ENCODE results near the gene DMTF1. TPM values are rescaled to one million over a fixed set of nuclear protein-coding genes. Genes with fewer than 3 reads are reported as not detected.
"Not testable (repeated sequence)": the region's sequence is repeated elsewhere in the genome, so short reads cannot be mapped to it uniquely, and the experiment has no call there.

The DMTF1 gene
- polyA plus RNA-seq, 3 donors, result 4.9 to 108 (median 8.3) TPM

DNA sequence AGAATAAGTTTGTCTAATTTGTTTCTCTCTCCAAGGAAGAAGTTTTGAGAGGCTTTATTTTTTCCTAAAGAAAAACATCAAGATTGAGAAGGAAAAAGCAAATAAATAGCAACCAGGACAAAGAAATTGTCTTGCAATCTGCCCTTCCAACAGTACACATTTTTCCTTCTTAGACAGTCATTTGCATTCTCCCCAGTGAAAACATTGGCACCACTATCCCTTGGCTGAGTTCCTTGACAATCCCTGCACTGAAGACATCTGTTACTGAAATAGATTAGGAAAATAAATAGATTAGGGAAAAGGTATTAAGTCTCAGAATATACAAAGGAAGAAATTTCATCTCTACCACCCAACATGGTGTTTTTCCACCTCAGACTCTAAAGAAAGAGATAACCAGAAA, 79.5 kb downstream of the DMTF1 start:
- Histone ChIP-seq H3K4me1 (ENCODE audit: control insufficient read depth in 1 of 2, insufficient read depth in 2 of 2, low read length in 2 of 2) (no peaks in the 10 kb centered on the region), H3K79me2 (ENCODE audit: insufficient read depth, low read length) (no peaks in the 10 kb centered on the region), H3K27ac (ENCODE audit: low read depth in 1 of 2, low read length in 2 of 2) (no peak overlapping the region), H4K20me1 (ENCODE audit: insufficient read depth, low read length) (no peaks in the 10 kb centered on the region), H2AFZ (ENCODE audit: insufficient read depth, low read depth, low read length, poor library complexity, severe bottlenecking) (no peak overlapping the region), H3K36me3 (replicated peaks in 1 of 2; ENCODE audit: control insufficient read depth in 1 of 2, insufficient read depth in 2 of 2, low read length in 2 of 2) (no peaks in the 10 kb centered on the region), H3K9me3 (replicated peaks in 1 of 2; ENCODE audit: control insufficient read depth in 1 of 2, insufficient read depth in 1 of 2, low read length in 2 of 2) (peaks cover 0 to 12% of the 10 kb centered on the region in 2 donors), H3K27me3 (ENCODE audit: control insufficient read depth in 2 of 2, insufficient read depth in 2 of 2, low read length in 2 of 2) (no peaks in the 10 kb centered on the region), H3K9ac (ENCODE audit: insufficient read depth, low read length, poor library complexity, severe bottlenecking) (no peak overlapping the region), H3K4me3 (replicated peaks in 1 of 3; ENCODE audit: low read depth in 2 of 3, low read length in 3 of 3) (no peak overlapping the region), H3K4me2 (replicated peaks; ENCODE audit: extremely low read depth, low read length, poor library complexity, severe bottlenecking) (no peak overlapping the region)
- Mint-ChIP-seq H3K4me1 (no peaks in the 10 kb centered on the region), H3K27me3 (ENCODE audit: low read depth in 3 of 3) (peaks cover 2 to 8% (median 3%) of the 10 kb centered on the region in 3 donors), H3K27ac (no peak overlapping the region), H3K4me3 (no peak overlapping the region), H3K36me3 (no peaks in the 10 kb centered on the region), H3K9me3 (peaks cover 0 to 8% (median 0%) of the 10 kb centered on the region in 7 donors)
- TF ChIP-seq, protein P1, sequence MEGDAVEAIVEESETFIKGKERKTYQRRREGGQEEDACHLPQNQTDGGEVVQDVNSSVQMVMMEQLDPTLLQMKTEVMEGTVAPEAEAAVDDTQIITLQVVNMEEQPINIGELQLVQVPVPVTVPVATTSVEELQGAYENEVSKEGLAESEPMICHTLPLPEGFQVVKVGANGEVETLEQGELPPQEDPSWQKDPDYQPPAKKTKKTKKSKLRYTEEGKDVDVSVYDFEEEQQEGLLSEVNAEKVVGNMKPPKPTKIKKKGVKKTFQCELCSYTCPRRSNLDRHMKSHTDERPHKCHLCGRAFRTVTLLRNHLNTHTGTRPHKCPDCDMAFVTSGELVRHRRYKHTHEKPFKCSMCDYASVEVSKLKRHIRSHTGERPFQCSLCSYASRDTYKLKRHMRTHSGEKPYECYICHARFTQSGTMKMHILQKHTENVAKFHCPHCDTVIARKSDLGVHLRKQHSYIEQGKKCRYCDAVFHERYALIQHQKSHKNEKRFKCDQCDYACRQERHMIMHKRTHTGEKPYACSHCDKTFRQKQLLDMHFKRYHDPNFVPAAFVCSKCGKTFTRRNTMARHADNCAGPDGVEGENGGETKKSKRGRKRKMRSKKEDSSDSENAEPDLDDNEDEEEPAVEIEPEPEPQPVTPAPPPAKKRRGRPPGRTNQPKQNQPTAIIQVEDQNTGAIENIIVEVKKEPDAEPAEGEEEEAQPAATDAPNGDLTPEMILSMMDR (IDR thresholded peaks at IDR 0.05), result no peak
- intact Hi-C loops (cut with micrococcal nuclease), result loop anchor here in 1 of 2 donors (10.0 kb wide), 1 partner anchor 297 kb away; no protein-coding TSS in a partner anchor
- DNase-seq, result no peak

DNA sequence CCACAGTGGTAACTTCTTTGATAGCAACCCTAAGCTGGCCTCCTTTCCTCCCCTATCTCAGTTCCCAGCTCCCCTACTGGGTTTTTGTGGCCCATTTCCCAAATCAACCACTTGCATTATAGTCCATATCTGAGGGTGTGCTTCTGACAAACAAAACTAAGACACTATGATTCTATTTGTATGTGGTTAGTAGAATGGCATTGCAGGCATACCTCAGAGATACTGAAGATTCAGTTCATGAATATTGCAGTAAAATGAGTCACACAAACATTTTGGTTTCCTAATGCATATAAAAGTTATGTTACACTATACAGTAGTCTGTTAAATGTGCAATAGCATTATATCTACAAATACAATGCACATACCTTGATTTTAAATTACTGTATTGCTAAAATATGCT, 82.7 kb downstream of the DMTF1 start:
- H3K4me2 ChIP-seq (replicated peaks; ENCODE audit: extremely low read depth, low read length, poor library complexity, severe bottlenecking), result no peak overlapping the region
- H3K4me3 ChIP-seq (replicated peaks in 1 of 3; ENCODE audit: low read depth in 2 of 3, low read length in 3 of 3), result no peak overlapping the region
- intact Hi-C loops (cut with micrococcal nuclease), result loop anchor here (5.0 to 10.0 kb wide), 2 partner anchors 300 to 308 kb away; no protein-coding TSS in a partner anchor
- no peaks in the 10 kb centered on the region for H3K4me1 ChIP-seq (ENCODE audit: control insufficient read depth in 1 of 2, insufficient read depth in 2 of 2, low read length in 2 of 2)
- no peak overlapping the region for H3K27ac Mint-ChIP-seq
- no peak overlapping the region for H3K9ac ChIP-seq (ENCODE audit: insufficient read depth, low read length, poor library complexity, severe bottlenecking)
- H3K27ac ChIP-seq (ENCODE audit: low read depth in 1 of 2, low read length in 2 of 2), result no peak overlapping the region
- H2AFZ ChIP-seq (ENCODE audit: insufficient read depth, low read depth, low read length, poor library complexity, severe bottlenecking), result no peak overlapping the region
- H3K36me3 ChIP-seq (replicated peaks in 1 of 2; ENCODE audit: control insufficient read depth in 1 of 2, insufficient read depth in 2 of 2, low read length in 2 of 2), result no peaks in the 10 kb centered on the region
- no peaks in the 10 kb centered on the region for H3K36me3 Mint-ChIP-seq
- no peak overlapping the region for H3K4me3 Mint-ChIP-seq
- H3K9me3 ChIP-seq (replicated peaks in 1 of 2; ENCODE audit: control insufficient read depth in 1 of 2, insufficient read depth in 1 of 2, low read length in 2 of 2), result peaks cover 0 to 12% of the 10 kb centered on the region in 2 donors
- H3K79me2 ChIP-seq (ENCODE audit: insufficient read depth, low read length), result no peaks in the 10 kb centered on the region
- TF ChIP-seq, protein P1 (IDR thresholded peaks at IDR 0.05), result no peak
- peaks cover 0 to 8% (median 0%) of the 10 kb centered on the region in 7 donors for H3K9me3 Mint-ChIP-seq
- no peak for DNase-seq
- peaks cover 2 to 6% (median 3%) of the 10 kb centered on the region in 3 donors for H3K27me3 Mint-ChIP-seq (ENCODE audit: low read depth in 3 of 3)
- H3K27me3 ChIP-seq (ENCODE audit: control insufficient read depth in 2 of 2, insufficient read depth in 2 of 2, low read length in 2 of 2), result no peaks in the 10 kb centered on the region
- no peaks in the 10 kb centered on the region for H4K20me1 ChIP-seq (ENCODE audit: insufficient read depth, low read length)
- no peaks in the 10 kb centered on the region for H3K4me1 Mint-ChIP-seq

DNA sequence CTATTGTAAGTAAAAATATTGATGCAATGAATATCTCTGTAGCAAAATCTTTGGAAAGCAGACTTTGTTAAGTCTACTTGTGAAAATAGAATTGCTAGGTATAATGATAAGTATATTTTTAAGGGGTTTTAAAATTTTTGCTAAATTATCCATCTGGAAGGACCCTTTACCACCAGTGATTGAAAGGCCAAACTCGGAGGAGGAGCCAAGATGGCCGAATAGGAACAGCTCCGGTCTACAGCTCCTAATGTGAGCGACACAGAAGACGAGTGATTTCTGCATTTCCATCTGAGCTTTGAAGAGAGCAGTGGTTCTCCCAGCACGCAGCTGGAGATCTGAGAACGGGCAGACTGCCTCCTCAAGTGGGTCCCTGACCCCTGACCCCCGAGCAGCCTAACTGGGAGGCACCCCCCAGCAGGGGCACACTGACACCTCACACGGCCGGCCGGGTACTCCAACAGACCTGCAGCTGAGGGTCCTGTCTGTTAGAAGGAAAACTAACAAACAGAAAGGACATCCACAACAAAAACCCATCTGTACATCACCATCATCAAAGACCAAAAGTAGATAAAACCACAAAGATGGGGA, 86.3 kb downstream of the DMTF1 start:
- not testable (repeated sequence) for H3K4me2 ChIP-seq (replicated peaks; ENCODE audit: extremely low read depth, low read length, poor library complexity, severe bottlenecking); H3K36me3 ChIP-seq (replicated peaks in 1 of 2; ENCODE audit: control insufficient read depth in 1 of 2, insufficient read depth in 2 of 2, low read length in 2 of 2); H3K79me2 ChIP-seq (ENCODE audit: insufficient read depth, low read length); H3K4me3 ChIP-seq (replicated peaks in 1 of 3; ENCODE audit: low read depth in 2 of 3, low read length in 3 of 3); H3K27ac ChIP-seq (ENCODE audit: low read depth in 1 of 2, low read length in 2 of 2); DNase-seq; H3K4me1 ChIP-seq (ENCODE audit: control insufficient read depth in 1 of 2, insufficient read depth in 2 of 2, low read length in 2 of 2); H3K36me3 Mint-ChIP-seq; H3K9ac ChIP-seq (ENCODE audit: insufficient read depth, low read length, poor library complexity, severe bottlenecking); H3K9me3 Mint-ChIP-seq; H3K27me3 ChIP-seq (ENCODE audit: control insufficient read depth in 2 of 2, insufficient read depth in 2 of 2, low read length in 2 of 2); H3K9me3 ChIP-seq (replicated peaks in 1 of 2; ENCODE audit: control insufficient read depth in 1 of 2, insufficient read depth in 1 of 2, low read length in 2 of 2); H3K27me3 Mint-ChIP-seq (ENCODE audit: low read depth in 3 of 3); H3K27ac Mint-ChIP-seq; H2AFZ ChIP-seq (ENCODE audit: insufficient read depth, low read depth, low read length, poor library complexity, severe bottlenecking); H3K4me3 Mint-ChIP-seq; H3K4me1 Mint-ChIP-seq; H4K20me1 ChIP-seq (ENCODE audit: insufficient read depth, low read length)
- whole genome bisulfite sequencing (ENCODE audit: insufficient coverage), result 93% methylated on average over 3 of the region's 11 CpGs
- intact Hi-C loops (cut with micrococcal nuclease), result loop anchor here (5.0 to 10.0 kb wide), 2 partner anchors 304 to 311 kb away; no protein-coding TSS in a partner anchor

Measured in CD14-positive monocyte (primary cell).